Measurements from ENCODE around the gene DAW1. TPM values are rescaled to one million over a fixed set of nuclear protein-coding genes. Genes with fewer than 3 reads are reported as not detected.

Gene DAW1
- total and polyA plus RNA-seq, 10 of the 15 experiments (the other 5 are each of a cell fraction or from before 2014, with no cell fraction given), result 0.04 TPM; not detected in 9

- TF ChIP-seq IRF5 (IDR thresholded peaks at IDR 0.05; ENCODE audit: borderline replicate concordance), result no peak
- TF ChIP-seq ZNF217 (IDR thresholded peaks at IDR 0.05), result no peak
- no peak for TF ChIP-seq SMAD1 (IDR thresholded peaks at IDR 0.05; ENCODE audit: low read depth, partially characterized antibody)
- TF ChIP-seq EGR1 (IDR thresholded peaks at IDR 0.05; ENCODE audit: borderline replicate concordance in 1 of 2, low read depth in 2 of 2, low read length in 2 of 2), result no peak
- TF ChIP-seq ZBED1 (IDR thresholded peaks at IDR 0.05; ENCODE audit: borderline replicate concordance), result no peak
Measured at GRCh38 chr2:227872676-227873075, 1.2 kb downstream of the DAW1 start (continued).

- no peaks in the 10 kb centered on the region for H3K36me3 ChIP-seq (ENCODE audit: control insufficient read depth in 2 of 2, insufficient read depth in 2 of 2, low read length in 1 of 2)
- H3K4me3 ChIP-seq, result no peak overlapping the region
- H2AFZ ChIP-seq (ENCODE audit: control insufficient read depth, low read depth, low read length), result no peak overlapping the region
- peaks cover 0 to 7% of the 10 kb centered on the region in 2 experiments; a peak in 2 of 4 replicates for H3K27me3 ChIP-seq (replicated peaks in 1 of 2; ENCODE audit: control insufficient read depth in 2 of 2, insufficient read depth in 2 of 2, low read length in 1 of 2)
- DNase-seq (ENCODE audit: low read depth, low spot score), result no peak
- intact Hi-C loops (cut with micrococcal nuclease; ENCODE audit: unreplicated experiment), result no loop called here
- H3K27ac ChIP-seq (ENCODE audit: control insufficient read depth, insufficient read depth), result no peak overlapping the region
- no TSS peak for BruUV-seq (replicated peaks)
- 45% methylated on average over 6 of the region's 6 CpGs for WGBS (ENCODE audit: insufficient coverage, insufficient replicate concordance, low lambda C conversion rate, missing lambda C conversion rate)
- in situ Hi-C loops (cut with MboI), result no loop called here
- CTCF ChIA-PET, result interaction anchor here (3.0 to 5.8 kb wide), 2 partner anchors 13 to 14 kb away, joined by 16 to 37 read pairs; no protein-coding TSS in a partner anchor
- H3K9ac ChIP-seq (ENCODE audit: control insufficient read depth, insufficient read depth, low read length), result no peak overlapping the region
- RAD21 ChIA-PET (ENCODE audit: unreplicated experiment), result no interaction called here
- no peaks in the 10 kb centered on the region for H3K9me3 ChIP-seq (replicated peaks; ENCODE audit: control insufficient read depth, insufficient read depth, low read length)
- no peak for FAIRE-seq
- H3K79me2 ChIP-seq (ENCODE audit: control insufficient read depth, insufficient read depth, low read length), result no peaks in the 10 kb centered on the region
- no peaks in the 10 kb centered on the region for H4K20me1 ChIP-seq (ENCODE audit: control insufficient read depth, insufficient read depth)
- SMC1A ChIA-PET (ENCODE audit: uncharacterized antibody, unreplicated experiment), result no interaction called here
- POLR2A ChIA-PET, result interaction anchor here (0.6 kb wide), 1 partner anchor 106 kb away, joined by 3 read pairs; no protein-coding TSS in a partner anchor
- ATAC-seq, result no peak
- H3K4me2 ChIP-seq (ENCODE audit: control insufficient read depth, insufficient read depth), result no peak overlapping the region
- no peak for TF ChIP-seq BRCA1 (IDR thresholded peaks at IDR 0.05; ENCODE audit: low read depth, low read length)
- no peak for TF ChIP-seq SP1 (IDR thresholded peaks at IDR 0.05; ENCODE audit: low read depth, low read length)
- TF ChIP-seq JUNB (IDR thresholded peaks at IDR 0.05), result no peak
- TF ChIP-seq IKZF1 (conservative IDR thresholded peaks at IDR 0.05), result no peak
- TF ChIP-seq WRNIP1 (IDR thresholded peaks at IDR 0.05; ENCODE audit: borderline replicate concordance, low read depth, low read length), result no peak
- no peak for TF ChIP-seq IRF4 (IDR thresholded peaks at IDR 0.05; ENCODE audit: low read depth, low read length)
- no peak for TF ChIP-seq CREB1 (IDR thresholded peaks at IDR 0.05; ENCODE audit: low read depth)
- no peak for TF ChIP-seq YBX1 (IDR thresholded peaks at IDR 0.05)
- no peak for TF ChIP-seq CTCF (IDR thresholded peaks at IDR 0.05 in 2 of 3, conservative IDR thresholded peaks at IDR 0.05 in 1 of 3; ENCODE audit: control insufficient read depth in 2 of 3, extremely low read depth in 1 of 3, insufficient read depth in 1 of 3, low read depth in 3 of 3, low read length in 3 of 3)
- TF ChIP-seq STAT1 (conservative IDR thresholded peaks at IDR 0.05), result no peak
- no peak for TF ChIP-seq ZBTB40 (IDR thresholded peaks at IDR 0.05; ENCODE audit: borderline replicate concordance)
- no peak for TF ChIP-seq ZZZ3 (IDR thresholded peaks at IDR 0.05; ENCODE audit: control insufficient read depth, insufficient read length, low read depth)
- TF ChIP-seq HDAC2 (IDR thresholded peaks at IDR 0.05), result no peak
- no peaks in the 10 kb centered on the region for H3K4me1 ChIP-seq (ENCODE audit: control insufficient read depth, insufficient read depth, low read length)
Measured at GRCh38 chr2:227876300-227876801, 4.9 kb downstream of the DAW1 start.

All from GM12878 (cell line).